H1 (cell line): ENCODE data around the gene EIF3J. TPM values are rescaled to one million over a fixed set of nuclear protein-coding genes. Genes with fewer than 3 reads are reported as not detected.

Experiments
- CTCF ChIA-PET: fragments of 300-600 bp; sonication (Branson Sonifier 250); formaldehyde crosslinking; loops from one replicate; lab custom pipeline; 2021; ENCODE audit not compliant: partially characterized antibody; lab: Charles Lee
- POLR2A ChIA-PET: fragments of 300-600 bp; sonication (Branson Sonifier 250); formaldehyde crosslinking; loops from one replicate; lab custom pipeline; 2021; ENCODE audit warnings: inconsistent platforms; ENCODE audit not compliant: partially characterized antibody; lab: Charles Lee
- DNase-seq, 2 experiments: peaks; one replicate each; pipeline versions ENCODE4 v3.0.0 to v3.0.0-alpha.2; 2010 to 2022; ENCODE audit warnings: low spot score in 2 of 2, low read depth in 1 of 2, mixed read lengths in 1 of 2
- FAIRE-seq: peaks from 2 replicates; lab custom pipeline; 2011; peaks lifted over from hg19 to GRCh38; lab: Jason Lieb, UNC
- H2AFZ ChIP-seq: 2 replicates; pipeline ENCODE4 v1.8.1; 2012; ENCODE audit warnings: low read length, inconsistent platforms
- H2AK5ac ChIP-seq: 2 replicates; pipeline ENCODE4 v1.6.1; 2013; ENCODE audit warnings: low read depth, low read length
- H2BK120ac ChIP-seq: replicated peaks from 2 replicates; pipeline ENCODE3; 2013; ENCODE audit warnings: low read depth, low read length, inconsistent platforms
- H2BK12ac ChIP-seq: 2 replicates; pipeline ENCODE4 v1.6.1; 2013; ENCODE audit warnings: low read depth, low read length
- H2BK15ac ChIP-seq: 2 replicates; pipeline ENCODE4 v1.6.1; 2013; ENCODE audit warnings: low read length
- H2BK20ac ChIP-seq: 2 replicates; pipeline ENCODE4 v1.6.1; 2013; ENCODE audit warnings: low read length
- H2BK5ac ChIP-seq: 2 replicates; pipeline ENCODE4 v1.6.1; 2013; ENCODE audit warnings: low read depth, low read length
- H3K14ac ChIP-seq: 2 replicates; pipeline ENCODE4 v1.6.1; 2013; ENCODE audit warnings: inconsistent platforms; ENCODE audit not compliant: insufficient read length
- H3K18ac ChIP-seq: 2 replicates; pipeline ENCODE4 v1.6.1; 2013; ENCODE audit warnings: low read length; ENCODE audit errors: extremely low read depth
- H3K23ac ChIP-seq: 2 replicates; pipeline ENCODE4 v1.6.1; 2013; ENCODE audit warnings: inconsistent platforms; ENCODE audit not compliant: insufficient read length
- H3K23me2 ChIP-seq: 2 replicates; pipeline ENCODE4 v1.6.1; 2013; ENCODE audit warnings: low read depth, low read length
- H3K27ac ChIP-seq: 2 replicates; pipeline ENCODE4 v1.6.1; 2011; ENCODE audit warnings: low read depth, low read length, inconsistent platforms
- H3K27me3 ChIP-seq, 4 experiments: replicated peaks in 1 of 4; 1 replicate in 1 of 4; 2 replicates in 3 of 4; pipeline versions ENCODE4 v1.6.1 to v1.8.1; 2011 to 2013; ENCODE audit warnings: low read length in 3 of 4, mild to moderate bottlenecking in 3 of 4, inconsistent platforms in 2 of 4, mixed read lengths in 2 of 4, moderate library complexity in 1 of 4; ENCODE audit not compliant: control insufficient read depth in 3 of 4, insufficient read depth in 3 of 4; ENCODE audit errors: extremely low read depth in 1 of 4
- H3K36me3 ChIP-seq, 4 experiments: 2 replicates each; pipeline versions ENCODE4 v1.6.1 to v1.8.1; 2011 to 2013; ENCODE audit warnings: mild to moderate bottlenecking in 4 of 4, low read length in 3 of 4, moderate library complexity in 2 of 4, control low read depth in 1 of 4, inconsistent platforms in 1 of 4; ENCODE audit not compliant: insufficient read depth in 4 of 4, control insufficient read depth in 2 of 4
- H3K4ac ChIP-seq: replicated peaks from 2 replicates; pipeline ENCODE3; 2013; ENCODE audit warnings: low read length, low read depth, mixed read lengths, inconsistent platforms; ENCODE audit not compliant: insufficient read length
- H3K4me1 ChIP-seq, 4 experiments: replicated peaks in 1 of 4; 1 replicate in 1 of 4; 2 replicates in 3 of 4; pipeline versions ENCODE4 v1.6.1 to v1.8.1; 2011 to 2013; ENCODE audit warnings: low read length in 3 of 4, inconsistent platforms in 2 of 4, mixed read lengths in 1 of 4; ENCODE audit not compliant: insufficient read depth in 4 of 4, control insufficient read depth in 3 of 4
- H3K4me2 ChIP-seq, 2 experiments: 2 replicates each; pipeline versions ENCODE4 v1.6.1 to v1.8.1; 2011 to 2013; ENCODE audit warnings: low read depth in 2 of 2, low read length in 2 of 2, control low read depth in 1 of 2, inconsistent platforms in 1 of 2, mild to moderate bottlenecking in 1 of 2; ENCODE audit not compliant: insufficient read depth in 1 of 2
- H3K4me3 ChIP-seq, 4 experiments: fragments of 200-600, 300-600 bp in 1 of 4; sonication (generic), shearing (Covaris generic), sonication (Bioruptor Twin) in 1 of 4; 2 replicates each; pipeline versions ENCODE4 v1.5.1 to v1.8.1; 2011 to 2016; ENCODE audit warnings: low read length in 4 of 4, low read depth in 3 of 4, control low read depth in 2 of 4, inconsistent platforms in 2 of 4, mild to moderate bottlenecking in 2 of 4, mixed read lengths in 1 of 4, moderate library complexity in 1 of 4; ENCODE audit not compliant: insufficient read depth in 2 of 4; ENCODE audit errors: extremely low read depth in 1 of 4
- H3K56ac ChIP-seq: replicated peaks from 2 replicates; pipeline ENCODE3; 2013; ENCODE audit warnings: low read depth, mild to moderate bottlenecking, mixed read lengths, low read length, inconsistent platforms; ENCODE audit not compliant: insufficient read length
- H3K79me1 ChIP-seq: 2 replicates; pipeline ENCODE4 v1.6.1; 2013; ENCODE audit warnings: low read depth, low read length, control low read depth
- H3K79me2 ChIP-seq, 2 experiments: 2 replicates each; pipeline versions ENCODE4 v1.6.1 to v1.8.1; 2012 to 2013; ENCODE audit warnings: low read length in 2 of 2, mild to moderate bottlenecking in 2 of 2, inconsistent platforms in 1 of 2; ENCODE audit not compliant: insufficient read depth in 2 of 2, control insufficient read depth in 1 of 2
- H3K9ac ChIP-seq, 4 experiments: replicated peaks in 1 of 4; 1 replicate in 1 of 4; 2 replicates in 3 of 4; pipeline versions ENCODE4 v1.6.1 to v1.8.1; 2011 to 2013; ENCODE audit warnings: low read depth in 3 of 4, low read length in 3 of 4, control low read depth in 2 of 4, mild to moderate bottlenecking in 2 of 4, moderate library complexity in 2 of 4, inconsistent platforms in 1 of 4; ENCODE audit errors: extremely low read depth in 1 of 4
- H3K9me3 ChIP-seq, 2 experiments: 2 replicates each; pipeline versions ENCODE4 v1.6.1 to v1.8.1; 2012 to 2013; ENCODE audit warnings: mild to moderate bottlenecking in 2 of 2, moderate library complexity in 2 of 2, control low read depth in 1 of 2, inconsistent platforms in 1 of 2, low read depth in 1 of 2, low read length in 1 of 2, mixed read lengths in 1 of 2; ENCODE audit not compliant: insufficient read depth in 2 of 2
- H4K20me1 ChIP-seq, 2 experiments: replicated peaks in 1 of 2; 2 replicates each; pipeline versions ENCODE3 to v1.8.1; 2011 to 2013; ENCODE audit warnings: inconsistent platforms in 2 of 2, low read length in 2 of 2, mild to moderate bottlenecking in 1 of 2; ENCODE audit not compliant: insufficient read depth in 2 of 2, control insufficient read depth in 1 of 2
- H4K5ac ChIP-seq: 2 replicates; pipeline ENCODE4 v1.6.1; 2013; ENCODE audit warnings: low read length, low read depth, mixed read lengths, inconsistent platforms; ENCODE audit not compliant: insufficient read length
- H4K8ac ChIP-seq: 2 replicates; pipeline ENCODE4 v1.8.0; 2013; ENCODE audit warnings: mild to moderate bottlenecking, moderate library complexity, low read length, inconsistent platforms; ENCODE audit not compliant: insufficient read depth; ENCODE audit errors: extremely low read depth
- H4K91ac ChIP-seq: replicated peaks from 2 replicates; pipeline ENCODE3; 2013; ENCODE audit warnings: low read length, mixed read lengths, inconsistent platforms; ENCODE audit not compliant: insufficient read length
- CBX8 ChIP-seq: fragments of 300-800, 300-1000 bp; sonication (generic); IDR thresholded peaks from 2 replicates; pipeline ENCODE4 v1.7.1; 2016; ENCODE audit warnings: low read depth, low read length, borderline replicate concordance
- SAP30 ChIP-seq: fragments of 300-600 bp; sonication (generic); IDR thresholded peaks from 2 replicates; pipeline ENCODE4 v1.7.1; 2012; ENCODE audit warnings: low read length, moderate library complexity, mild to moderate bottlenecking, inconsistent platforms; ENCODE audit not compliant: insufficient read depth, insufficient replicate concordance
- polyA plus RNA-seq, 7 experiments: library from polyadenylated mRNA; depleted of rRNA in 3 of 7; stranded (reverse) in 5 of 7; unstranded in 2 of 7; fragments of >200 nt in 5 of 7; fragments of 200-250 nt in 2 of 7; gene quantifications; 1 replicate in 5 of 7; 2 replicates in 1 of 7; 4 replicates in 1 of 7; pipeline versions ENCODE4 v1.2.1 to v1.2.3, GENCODE V29; 2011 to 2013; ENCODE audit warnings: missing spikeins in 2 of 7, mixed read lengths in 2 of 7
- total RNA-seq: library from RNA; stranded (reverse); fragmentation: NEBNext Ultra II Directional; extraction: Animal tissue kit (Norgen Biotek cat#: 25700); gene quantifications from 2 replicates; pipeline ENCODE4 v1.2.1, GENCODE V29; 2021

EIF3J gene
- total and polyA plus RNA-seq, 2 of the 8 experiments (the other 6 are each of a cell fraction or from before 2014, with no cell fraction given) = 26.8 to 119 TPM

GRCh38 chr15:44516436-44516835 is 20.5 kb upstream of the EIF3J start:
- no peaks in the 10 kb centered on the region for H4K20me1 ChIP-seq
- no peaks in the 10 kb centered on the region for H3K23me2 ChIP-seq
- no peak overlapping the region for H2BK5ac ChIP-seq
- no peak overlapping the region for H2AK5ac ChIP-seq
- H3K9ac ChIP-seq = no peak overlapping the region
- no peak overlapping the region for H3K4me2 ChIP-seq
- H3K56ac ChIP-seq = no peak overlapping the region
- H2BK15ac ChIP-seq = no peak overlapping the region
- H3K36me3 ChIP-seq = peaks cover 0 to 43% (median 7%) of the 10 kb centered on the region in 4 experiments; a peak in 5 of 8 replicates
- ChIA-PET CTCF (interaction anchor here (1.5 kb wide), 1 partner anchor 16 kb away, joined by 4 read pairs; no protein-coding TSS in a partner anchor), POLR2A (no interaction called here)
- H3K18ac ChIP-seq = no peak overlapping the region
- H4K91ac ChIP-seq = no peak overlapping the region
- H3K14ac ChIP-seq = no peak overlapping the region
- DNase-seq = no peak
- no peak overlapping the region for H2AFZ ChIP-seq
- H4K8ac ChIP-seq = no peak overlapping the region
- no peaks in the 10 kb centered on the region for H3K4me1 ChIP-seq
- H2BK12ac ChIP-seq = no peak overlapping the region
- no peaks in the 10 kb centered on the region for H3K27me3 ChIP-seq
- no peak overlapping the region for H3K4me3 ChIP-seq
- no peaks in the 10 kb centered on the region for H3K79me1 ChIP-seq
- H2BK120ac ChIP-seq = no peak overlapping the region
- H3K4ac ChIP-seq = no peak overlapping the region
- no peak overlapping the region for H4K5ac ChIP-seq
- H3K27ac ChIP-seq = no peak overlapping the region
- H3K9me3 ChIP-seq = no peaks in the 10 kb centered on the region
- no peak for FAIRE-seq
- no peaks in the 10 kb centered on the region for H3K79me2 ChIP-seq
- no peak overlapping the region for H3K23ac ChIP-seq
- no peak overlapping the region for H2BK20ac ChIP-seq
- no peak for TF ChIP-seq SAP30
- TF ChIP-seq CBX8 = no peak
